GM19452 (cell line): ENCODE data around the gene CLDN19.

Experiments used
- ATAC-seq: cut with Tn5 transposase; IDR thresholded peaks from one replicate; pipeline ENCODE4 v1.9.1; 2021; ENCODE audit not compliant: unreplicated experiment

Gene CLDN19

GRCh38 chr1:42739753-42740700, at the start of gene CLDN19:
Gene CLDN19, minus strand, starts transcription at chr1:42740236. Its CDS starts 173 bp downstream, at chr1:42740063.
- no peak for ATAC-seq

- no peak for ATAC-seq
Observed at GRCh38 chr1:42788021-42788420, 48.0 kb upstream of the CLDN19 start.

- ATAC-seq: no peak
Observed at GRCh38 chr1:42786097-42786496, 46.1 kb upstream of the CLDN19 start.

GRCh38 chr1:42784946-42785693, 45.1 kb upstream of the CLDN19 start, which contains the start of gene TMEM269:
Gene TMEM269, plus strand, starts transcription at chr1:42784991. Its CDS starts 4,903 bp downstream, at chr1:42789894.
- no peak for ATAC-seq

- ATAC-seq: no peak
Observed at GRCh38 chr1:42784547-42784945, 44.5 kb upstream of the CLDN19 start.

- ATAC-seq: no peak
Observed at GRCh38 chr1:42783092-42783491, 43.1 kb upstream of the CLDN19 start.

GRCh38 chr1:42780176-42780575, 40.1 kb upstream of the CLDN19 start:
- no peak for ATAC-seq

- ATAC-seq: no peak
Observed at GRCh38 chr1:42779725-42780124, 39.7 kb upstream of the CLDN19 start.

- ATAC-seq: no peak
Observed at GRCh38 chr1:42777852-42778251, 37.8 kb upstream of the CLDN19 start.

- no peak for ATAC-seq
Observed at GRCh38 chr1:42776502-42776901, 36.5 kb upstream of the CLDN19 start.

GRCh38 chr1:42774928-42775526, 35.0 kb upstream of the CLDN19 start:
- ATAC-seq: no peak

GRCh38 chr1:42773420-42773819, 33.4 kb upstream of the CLDN19 start:
- ATAC-seq: no peak

- no peak for ATAC-seq
Observed at GRCh38 chr1:42769811-42770210, 29.8 kb upstream of the CLDN19 start.

GRCh38 chr1:42768172-42768571, 28.1 kb upstream of the CLDN19 start:
- no peak for ATAC-seq

- peak; percentile 13 for ATAC-seq
Observed at GRCh38 chr1:42767510-42768000, 27.5 kb upstream of the CLDN19 start.

GRCh38 chr1:42766741-42767509, 26.9 kb upstream of the CLDN19 start, which contains the start of the genes C1orf50 and P3H1:
Gene C1orf50, plus strand, starts transcription at chr1:42767249. Its CDS starts 63 bp downstream, at chr1:42767312.
Gene P3H1, minus strand, starts transcription at chr1:42767028. Its CDS starts 57 bp downstream, at chr1:42766971.
- peak; percentile 84 for ATAC-seq

GRCh38 chr1:42765832-42766740, 26.1 kb upstream of the CLDN19 start:
- peak; percentile 27 for ATAC-seq

GRCh38 chr1:42765269-42765668, 25.2 kb upstream of the CLDN19 start:
- no peak for ATAC-seq

GRCh38 chr1:42762269-42762668, 22.2 kb upstream of the CLDN19 start:
- ATAC-seq: no peak
